H1 (cell line): ENCODE data around the gene HNRNPK.

ENCODE experiments used
- CREB1 ChIP-seq: IDR thresholded peaks from 2 replicates; pipeline ENCODE4 v1.6.1; 2012; ENCODE audit warnings: inconsistent platforms
- EZH2 ChIP-seq: fragments of 200-600 bp; sonication (generic); IDR thresholded peaks from 2 replicates; pipeline ENCODE4 v1.7.1; 2012; ENCODE audit warnings: low read depth, mild to moderate bottlenecking, moderate library complexity, low read length, inconsistent platforms; ENCODE audit not compliant: severe bottlenecking
- POLR2A ChIP-seq, 2 experiments: IDR thresholded peaks; 1 replicate in 1 of 2; 2 replicates in 1 of 2; pipeline ENCODE4 v1.6.1; 2011; ENCODE audit warnings: low read depth in 2 of 2, low read length in 2 of 2, mild to moderate bottlenecking in 2 of 2; ENCODE audit errors: control extremely low read depth in 1 of 2
- POLR2AphosphoS5 ChIP-seq: IDR thresholded peaks from 2 replicates; pipeline ENCODE4 v1.6.1; 2011; ENCODE audit warnings: low read depth, low read length
- RAD21 ChIP-seq, 2 experiments: IDR thresholded peaks in 1 of 2; conservative IDR thresholded peaks in 1 of 2; 2 replicates each; pipeline ENCODE4 v1.6.1; 2011; ENCODE audit warnings: low read depth in 2 of 2, low read length in 2 of 2, improper control_type of control experiment in 1 of 2, inconsistent platforms in 1 of 2, mild to moderate bottlenecking in 1 of 2, moderate library complexity in 1 of 2
- SIX5 ChIP-seq: IDR thresholded peaks from 2 replicates; pipeline ENCODE4 v1.6.1; 2011; ENCODE audit warnings: mild to moderate bottlenecking, low read depth, low read length
- TF ChIP-seq, protein P1 (sequence below), 3 experiments: IDR thresholded peaks; 1 replicate in 2 of 3; 2 replicates in 1 of 3; pipeline versions ENCODE4 v1.5.1 to v1.6.1; 2011; ENCODE audit warnings: low read length in 3 of 3, mild to moderate bottlenecking in 3 of 3, inconsistent platforms in 2 of 3, low read depth in 1 of 3, moderate library complexity in 1 of 3; ENCODE audit not compliant: insufficient read depth in 1 of 3; ENCODE audit errors: control extremely low read depth in 1 of 3
- TF ChIP-seq, protein P2 (sequence below): IDR thresholded peaks from 2 replicates; pipeline ENCODE4 v1.6.1; 2012; ENCODE audit warnings: inconsistent platforms

DNA sequence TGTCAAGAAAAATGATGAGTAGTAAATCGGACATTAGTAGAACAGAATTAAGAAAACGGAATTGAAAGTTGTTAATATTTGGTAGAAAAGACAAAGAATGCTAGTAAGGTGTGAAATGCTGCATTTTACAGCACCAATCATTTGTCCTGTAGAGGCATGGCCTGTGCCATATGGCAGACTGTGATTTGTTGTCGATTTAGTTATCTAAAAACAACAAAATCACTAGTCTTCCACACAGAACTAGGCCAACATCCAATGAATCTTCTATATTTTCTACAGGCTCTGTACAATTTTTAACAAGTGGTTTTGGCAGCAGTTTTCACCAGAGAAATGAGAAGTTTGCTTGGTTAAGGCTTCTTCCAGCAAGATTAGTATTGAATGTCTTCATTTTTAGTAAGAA lies 10.4 kb downstream of the HNRNPK start:
- TF ChIP-seq, protein P1, sequence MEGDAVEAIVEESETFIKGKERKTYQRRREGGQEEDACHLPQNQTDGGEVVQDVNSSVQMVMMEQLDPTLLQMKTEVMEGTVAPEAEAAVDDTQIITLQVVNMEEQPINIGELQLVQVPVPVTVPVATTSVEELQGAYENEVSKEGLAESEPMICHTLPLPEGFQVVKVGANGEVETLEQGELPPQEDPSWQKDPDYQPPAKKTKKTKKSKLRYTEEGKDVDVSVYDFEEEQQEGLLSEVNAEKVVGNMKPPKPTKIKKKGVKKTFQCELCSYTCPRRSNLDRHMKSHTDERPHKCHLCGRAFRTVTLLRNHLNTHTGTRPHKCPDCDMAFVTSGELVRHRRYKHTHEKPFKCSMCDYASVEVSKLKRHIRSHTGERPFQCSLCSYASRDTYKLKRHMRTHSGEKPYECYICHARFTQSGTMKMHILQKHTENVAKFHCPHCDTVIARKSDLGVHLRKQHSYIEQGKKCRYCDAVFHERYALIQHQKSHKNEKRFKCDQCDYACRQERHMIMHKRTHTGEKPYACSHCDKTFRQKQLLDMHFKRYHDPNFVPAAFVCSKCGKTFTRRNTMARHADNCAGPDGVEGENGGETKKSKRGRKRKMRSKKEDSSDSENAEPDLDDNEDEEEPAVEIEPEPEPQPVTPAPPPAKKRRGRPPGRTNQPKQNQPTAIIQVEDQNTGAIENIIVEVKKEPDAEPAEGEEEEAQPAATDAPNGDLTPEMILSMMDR (IDR thresholded peaks at IDR 0.05; ENCODE audit: control extremely low read depth in 1 of 3, insufficient read depth in 1 of 3, low read depth in 1 of 3, low read length in 3 of 3) = no peak
- TF ChIP-seq POLR2AphosphoS5 (peak; percentile 63), CREB1 (no peak), SIX5 (no peak), EZH2 (no peak), POLR2A (IDR thresholded peaks at IDR 0.05; ENCODE audit: control extremely low read depth in 1 of 2, low read depth in 2 of 2, low read length in 2 of 2) (no peak; a peak in 1 of 3 replicates), RAD21 (IDR thresholded peaks at IDR 0.05 in 1 of 2, conservative IDR thresholded peaks at IDR 0.05 in 1 of 2; ENCODE audit: low read depth in 2 of 2, low read length in 2 of 2) (no peak)
- TF ChIP-seq, protein P2, sequence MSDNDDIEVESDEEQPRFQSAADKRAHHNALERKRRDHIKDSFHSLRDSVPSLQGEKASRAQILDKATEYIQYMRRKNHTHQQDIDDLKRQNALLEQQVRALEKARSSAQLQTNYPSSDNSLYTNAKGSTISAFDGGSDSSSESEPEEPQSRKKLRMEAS = no peak
